ENCODE measurements around the gene SRL. TPM values are rescaled to one million over a fixed set of nuclear protein-coding genes. Genes with fewer than 3 reads are reported as not detected.

The SRL gene
- polyA plus RNA-seq, 3 donors: not detected

GRCh38 chr16:4226251-4227039 lies 15.4 kb downstream of the SRL start:
- Histone ChIP-seq H3K4me1 (ENCODE audit: control insufficient read depth in 1 of 2, insufficient read depth in 2 of 2, low read length in 2 of 2) (no peaks in the 10 kb centered on the region), H3K9ac (ENCODE audit: insufficient read depth, low read length, poor library complexity, severe bottlenecking) (no peak overlapping the region), H3K9me3 (replicated peaks in 1 of 2; ENCODE audit: control insufficient read depth in 1 of 2, insufficient read depth in 1 of 2, low read length in 2 of 2) (no peaks in the 10 kb centered on the region), H3K4me2 (replicated peaks; ENCODE audit: extremely low read depth, low read length, poor library complexity, severe bottlenecking) (no peak overlapping the region), H3K27me3 (ENCODE audit: control insufficient read depth in 2 of 2, insufficient read depth in 2 of 2, low read length in 2 of 2) (no peaks in the 10 kb centered on the region), H4K20me1 (ENCODE audit: insufficient read depth, low read length) (no peaks in the 10 kb centered on the region), H3K36me3 (replicated peaks in 1 of 2; ENCODE audit: control insufficient read depth in 1 of 2, insufficient read depth in 2 of 2, low read length in 2 of 2) (no peaks in the 10 kb centered on the region), H3K79me2 (ENCODE audit: insufficient read depth, low read length) (no peaks in the 10 kb centered on the region), H2AFZ (ENCODE audit: insufficient read depth, low read depth, low read length, poor library complexity, severe bottlenecking) (no peak overlapping the region), H3K27ac (ENCODE audit: low read depth in 1 of 2, low read length in 2 of 2) (no peak overlapping the region), H3K4me3 (replicated peaks in 1 of 3; ENCODE audit: low read depth in 2 of 3, low read length in 3 of 3) (no peak overlapping the region)
- Mint-ChIP-seq H3K27ac (no peak overlapping the region), H3K4me3 (no peak overlapping the region), H3K27me3 (ENCODE audit: low read depth in 3 of 3) (peaks cover 2 to 7% (median 5%) of the 10 kb centered on the region in 3 donors), H3K4me1 (no peaks in the 10 kb centered on the region), H3K36me3 (no peaks in the 10 kb centered on the region), H3K9me3 (peaks cover 0 to 5% (median 0%) of the 10 kb centered on the region in 7 donors)
- 74% methylated on average over 5 of the region's 5 CpGs for WGBS (ENCODE audit: insufficient coverage)
- intact Hi-C loops (cut with micrococcal nuclease): no loop called here
- TF ChIP-seq CTCF (IDR thresholded peaks at IDR 0.05): no peak
- DNase-seq: no peak

- Mint-ChIP-seq H3K36me3 (no peaks in the 10 kb centered on the region), H3K4me1 (no peaks in the 10 kb centered on the region), H3K27ac (no peak overlapping the region), H3K4me3 (no peak overlapping the region), H3K27me3 (ENCODE audit: low read depth in 3 of 3) (peaks cover 2 to 5% (median 5%) of the 10 kb centered on the region in 3 donors), H3K9me3 (peaks cover 0 to 5% (median 0%) of the 10 kb centered on the region in 7 donors)
- H3K9me3 ChIP-seq (replicated peaks in 1 of 2; ENCODE audit: control insufficient read depth in 1 of 2, insufficient read depth in 1 of 2, low read length in 2 of 2): no peaks in the 10 kb centered on the region
- H3K79me2 ChIP-seq (ENCODE audit: insufficient read depth, low read length): no peaks in the 10 kb centered on the region
- H2AFZ ChIP-seq (ENCODE audit: insufficient read depth, low read depth, low read length, poor library complexity, severe bottlenecking): no peak overlapping the region
- intact Hi-C loops (cut with micrococcal nuclease): no loop called here
- H3K4me2 ChIP-seq (replicated peaks; ENCODE audit: extremely low read depth, low read length, poor library complexity, severe bottlenecking): no peak overlapping the region
- H3K27ac ChIP-seq (ENCODE audit: low read depth in 1 of 2, low read length in 2 of 2): no peak overlapping the region
- no peaks in the 10 kb centered on the region for H3K4me1 ChIP-seq (ENCODE audit: control insufficient read depth in 1 of 2, insufficient read depth in 2 of 2, low read length in 2 of 2)
- TF ChIP-seq CTCF (IDR thresholded peaks at IDR 0.05): no peak
- H3K9ac ChIP-seq (ENCODE audit: insufficient read depth, low read length, poor library complexity, severe bottlenecking): no peak overlapping the region
- H3K27me3 ChIP-seq (ENCODE audit: control insufficient read depth in 2 of 2, insufficient read depth in 2 of 2, low read length in 2 of 2): no peaks in the 10 kb centered on the region
- DNase-seq: no peak
- H3K36me3 ChIP-seq (replicated peaks in 1 of 2; ENCODE audit: control insufficient read depth in 1 of 2, insufficient read depth in 2 of 2, low read length in 2 of 2): no peaks in the 10 kb centered on the region
- no peak overlapping the region for H3K4me3 ChIP-seq (replicated peaks in 1 of 3; ENCODE audit: low read depth in 2 of 3, low read length in 3 of 3)
- no CpG with 5 or more reads among the region's 2 CpGs for WGBS (ENCODE audit: insufficient coverage)
- H4K20me1 ChIP-seq (ENCODE audit: insufficient read depth, low read length): no peaks in the 10 kb centered on the region
Observed at GRCh38 chr16:4225075-4225474, 16.8 kb downstream of the SRL start.
